NCI-H187 treated with DMSO at 0.1 percent for 48 hours (cell line): Measurements from ENCODE around the gene CERT1.
A peak's percentile ranks its signal among the peaks of the same experiment; 100 is the strongest.
"Not testable (repeated sequence)": the region's sequence is repeated elsewhere in the genome, so short reads cannot be mapped to it uniquely, and the experiment has no call there.

Source experiments
- DNase-seq: peaks from one replicate; lab custom pipeline; 2025; lab: John Stamatoyannopoulos, UW

CERT1 gene, protein sequence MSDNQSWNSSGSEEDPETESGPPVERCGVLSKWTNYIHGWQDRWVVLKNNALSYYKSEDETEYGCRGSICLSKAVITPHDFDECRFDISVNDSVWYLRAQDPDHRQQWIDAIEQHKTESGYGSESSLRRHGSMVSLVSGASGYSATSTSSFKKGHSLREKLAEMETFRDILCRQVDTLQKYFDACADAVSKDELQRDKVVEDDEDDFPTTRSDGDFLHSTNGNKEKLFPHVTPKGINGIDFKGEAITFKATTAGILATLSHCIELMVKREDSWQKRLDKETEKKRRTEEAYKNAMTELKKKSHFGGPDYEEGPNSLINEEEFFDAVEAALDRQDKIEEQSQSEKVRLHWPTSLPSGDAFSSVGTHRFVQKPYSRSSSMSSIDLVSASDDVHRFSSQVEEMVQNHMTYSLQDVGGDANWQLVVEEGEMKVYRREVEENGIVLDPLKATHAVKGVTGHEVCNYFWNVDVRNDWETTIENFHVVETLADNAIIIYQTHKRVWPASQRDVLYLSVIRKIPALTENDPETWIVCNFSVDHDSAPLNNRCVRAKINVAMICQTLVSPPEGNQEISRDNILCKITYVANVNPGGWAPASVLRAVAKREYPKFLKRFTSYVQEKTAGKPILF

DNA sequence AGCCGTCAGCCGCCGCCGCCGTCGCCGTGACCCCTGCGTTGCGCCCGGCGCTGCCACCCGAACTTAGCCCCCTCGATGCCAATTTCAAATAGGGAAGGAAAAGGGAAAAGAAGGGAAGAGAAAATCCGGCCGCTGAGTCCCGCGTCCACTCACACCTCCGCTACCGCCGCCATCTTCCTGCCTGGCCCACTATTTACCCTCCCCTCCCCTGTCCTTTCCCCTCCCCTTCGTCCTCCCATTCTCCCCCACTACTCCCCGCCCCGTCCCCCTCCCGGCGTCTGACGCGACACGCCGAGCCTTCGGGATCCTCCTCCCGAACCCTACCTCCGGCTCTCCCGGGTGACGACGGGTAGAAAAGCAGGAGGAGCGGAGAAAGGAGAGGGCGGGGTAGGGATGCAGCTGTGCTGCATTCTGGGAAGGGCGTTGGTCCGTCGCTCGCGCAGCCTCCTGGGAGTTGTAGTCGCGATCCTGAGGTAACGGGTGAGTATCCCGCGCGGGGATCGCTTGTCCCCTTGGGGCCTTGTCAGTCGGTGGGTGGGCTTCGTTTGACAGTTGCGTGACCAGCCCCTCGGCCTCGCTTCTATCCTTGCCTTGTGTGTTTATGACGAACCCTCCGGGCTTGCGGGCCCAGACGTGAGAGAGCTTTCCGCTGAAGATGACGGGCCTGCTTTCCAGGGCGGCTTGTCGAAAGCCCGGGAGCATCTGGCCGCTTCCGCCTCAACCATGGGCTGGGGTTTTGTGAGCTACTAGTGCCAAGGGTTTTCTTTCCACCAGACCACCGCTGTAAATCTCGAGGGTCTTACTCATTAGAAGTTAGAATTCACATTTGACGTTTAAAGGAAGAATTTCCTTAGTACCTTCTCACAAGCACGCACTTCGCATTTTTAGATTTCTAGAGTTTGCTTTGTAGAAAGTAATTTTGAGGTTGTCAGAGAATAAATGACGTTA is at the start of gene CERT1, which contains the start of gene POLK:
Gene CERT1, minus strand, starts transcription at position 195 of the 948 bp plus-strand sequence. CDS start 422 bp downstream, outside the sequence.
Gene POLK, plus strand, starts transcription at position 457 of the 948 bp plus-strand sequence.
- peak; percentile 94 for DNase-seq

DNA sequence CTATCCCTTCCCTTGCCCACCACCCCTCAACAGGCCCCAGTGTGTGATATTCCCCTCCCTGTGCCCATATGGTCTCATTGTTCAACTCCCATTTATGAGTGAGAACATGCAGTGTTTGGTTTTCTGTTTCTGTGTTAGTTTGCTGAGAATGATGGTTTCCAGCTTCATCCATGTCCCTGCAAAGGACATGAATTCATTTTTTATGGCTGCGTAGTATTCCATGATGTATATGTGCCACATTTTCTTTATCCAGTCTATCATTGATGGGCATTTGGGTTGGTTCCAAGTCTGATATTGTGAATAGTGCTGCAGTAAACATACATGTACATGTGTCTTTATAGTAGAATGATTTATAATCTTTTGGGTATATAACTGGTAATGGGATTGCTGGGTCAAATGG is 49.2 kb upstream of the CERT1 start:
- not testable (repeated sequence) for DNase-seq

DNA sequence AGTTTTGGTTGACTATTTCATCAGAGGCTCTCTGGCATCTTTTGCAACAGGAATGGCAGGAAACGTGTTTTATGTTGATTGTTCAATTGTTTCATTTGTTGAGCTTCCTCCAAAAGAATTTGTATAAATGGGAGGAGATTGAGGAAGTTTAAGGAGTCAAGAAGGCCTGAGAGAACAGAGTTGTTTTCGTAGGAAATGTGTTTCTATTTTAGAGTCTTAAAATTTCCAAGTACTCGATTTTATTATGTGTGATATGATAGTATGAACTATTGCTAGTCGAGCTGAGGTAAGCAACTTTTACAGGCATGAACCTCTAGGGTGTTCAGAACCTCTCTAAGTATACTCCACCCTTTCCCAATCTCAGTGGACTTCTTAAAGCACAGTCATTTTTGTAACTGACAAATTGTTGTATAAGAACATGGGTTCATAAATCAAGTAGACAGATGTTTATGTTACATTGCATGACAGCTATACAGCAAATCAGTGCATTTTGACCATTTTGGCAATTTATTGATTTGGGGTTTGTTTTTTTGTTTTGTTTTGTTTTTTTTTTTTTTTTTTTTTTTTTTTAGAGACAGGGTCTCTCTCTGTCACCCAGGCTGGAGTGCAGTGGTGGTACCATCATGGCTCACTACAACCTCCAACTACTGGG is 47.7 kb upstream of the CERT1 start:
- no peak for DNase-seq

DNA sequence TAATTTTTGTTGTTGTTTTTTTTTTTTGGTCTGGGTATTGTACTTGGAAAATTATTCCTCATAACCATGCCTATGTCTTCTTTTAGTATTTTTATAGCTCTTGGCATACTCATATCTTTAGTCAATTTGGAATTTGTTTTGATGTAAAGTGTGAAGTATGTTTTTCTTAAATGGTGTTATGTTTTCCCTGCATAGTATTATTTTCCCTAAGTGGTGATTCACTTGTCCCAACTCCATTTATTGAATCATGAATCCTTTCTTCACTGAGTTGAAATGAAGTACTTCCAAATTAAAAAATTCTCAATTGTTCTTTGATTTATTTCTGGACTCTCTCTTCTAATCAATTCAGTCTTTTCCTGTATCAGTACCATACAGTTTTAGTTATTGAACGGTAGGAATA is 46.8 kb upstream of the CERT1 start:
- no peak for DNase-seq

DNA sequence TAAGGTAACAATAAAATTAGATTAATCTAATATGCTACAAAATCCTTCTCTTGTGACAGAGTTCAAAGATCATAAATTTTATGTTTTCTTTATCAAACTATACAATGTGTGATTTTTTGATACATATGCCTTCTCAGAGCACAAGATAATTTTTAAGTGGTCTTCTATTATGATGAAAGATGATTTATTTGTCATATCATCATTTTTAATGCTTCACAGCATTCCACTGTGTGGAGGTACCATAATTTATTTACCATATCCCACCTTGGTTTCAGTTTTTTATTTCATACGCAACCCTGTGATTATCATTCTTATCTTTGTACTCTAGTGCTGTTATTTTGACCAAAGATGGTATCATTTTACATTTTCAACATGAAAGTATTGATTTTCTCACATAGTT is 41.9 kb upstream of the CERT1 start:
- DNase-seq: no peak

DNA sequence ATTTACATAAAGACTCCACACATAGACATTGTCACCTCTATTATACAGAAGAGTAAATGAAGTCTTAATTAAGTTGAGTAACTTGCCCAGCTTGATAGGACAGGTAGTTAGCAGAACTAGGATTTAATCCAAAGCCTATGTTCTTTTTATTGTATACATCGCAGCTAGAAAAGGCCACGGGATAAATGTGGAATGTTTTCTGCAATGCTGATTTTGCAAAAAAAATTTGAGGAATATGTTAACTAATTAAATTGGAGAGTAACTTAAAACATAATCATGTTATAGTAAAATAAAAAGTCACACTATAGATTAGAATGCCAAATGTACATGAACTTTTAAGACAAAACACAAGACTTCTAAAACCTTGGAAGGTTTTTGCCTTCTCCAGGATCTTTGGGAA is 41.3 kb upstream of the CERT1 start:
- DNase-seq: no peak

DNA sequence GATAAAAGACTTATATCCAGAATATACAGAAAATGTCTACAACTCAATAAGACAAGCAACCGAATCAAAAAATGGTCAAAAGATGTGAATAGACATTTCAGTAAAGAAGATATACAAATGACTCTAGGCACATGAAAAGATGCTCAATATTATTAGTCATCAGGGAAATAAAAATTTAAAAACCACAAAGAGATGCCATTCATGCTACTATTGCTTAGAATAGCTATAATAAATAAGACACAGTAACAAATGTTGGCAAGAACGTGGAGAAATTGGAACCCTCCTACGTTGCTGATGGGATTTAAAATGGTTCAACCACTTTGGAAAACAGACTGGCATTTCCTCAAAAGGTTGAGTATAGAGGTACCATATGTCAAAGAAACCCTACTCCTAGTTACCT is 40.0 kb upstream of the CERT1 start:
- DNase-seq: no peak

DNA sequence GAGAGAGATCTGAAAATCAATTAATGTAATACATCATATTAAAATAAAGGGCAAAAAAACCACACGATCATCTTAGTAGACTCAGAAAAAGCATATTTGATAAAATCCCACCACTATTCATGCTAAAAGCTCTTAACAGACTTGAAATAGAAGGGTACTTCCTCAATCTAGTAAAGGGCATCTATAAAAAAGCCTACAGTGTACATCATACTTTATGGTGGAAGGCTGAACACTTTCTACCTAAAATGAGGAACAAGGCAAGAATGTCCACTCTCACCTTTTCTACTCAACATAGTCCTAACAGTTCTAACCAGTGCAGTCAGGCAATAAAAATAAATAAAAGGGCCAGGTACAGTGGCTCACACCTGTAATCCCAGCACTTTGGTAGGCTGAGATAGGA is 39.2 kb upstream of the CERT1 start:
- no peak for DNase-seq

DNA sequence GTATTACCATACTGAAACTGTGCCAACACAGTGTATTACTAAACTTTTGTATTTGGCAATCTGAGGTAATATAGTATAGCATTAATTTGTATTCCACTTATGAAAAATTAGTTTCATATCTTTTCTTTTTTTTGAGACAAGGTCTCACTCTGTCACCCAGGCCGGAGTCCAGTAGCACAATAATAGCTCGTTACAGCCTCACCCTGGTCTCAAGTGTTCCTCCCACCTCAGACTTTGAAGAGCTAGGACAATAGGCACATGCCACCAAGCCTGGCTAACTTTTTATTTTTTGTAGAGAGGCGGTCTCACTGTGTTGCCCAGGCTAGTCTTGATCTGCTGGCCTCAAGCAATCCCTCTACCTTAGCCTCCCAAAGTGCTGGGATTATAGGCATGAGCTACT is 36.4 kb upstream of the CERT1 start:
- DNase-seq: no peak

DNA sequence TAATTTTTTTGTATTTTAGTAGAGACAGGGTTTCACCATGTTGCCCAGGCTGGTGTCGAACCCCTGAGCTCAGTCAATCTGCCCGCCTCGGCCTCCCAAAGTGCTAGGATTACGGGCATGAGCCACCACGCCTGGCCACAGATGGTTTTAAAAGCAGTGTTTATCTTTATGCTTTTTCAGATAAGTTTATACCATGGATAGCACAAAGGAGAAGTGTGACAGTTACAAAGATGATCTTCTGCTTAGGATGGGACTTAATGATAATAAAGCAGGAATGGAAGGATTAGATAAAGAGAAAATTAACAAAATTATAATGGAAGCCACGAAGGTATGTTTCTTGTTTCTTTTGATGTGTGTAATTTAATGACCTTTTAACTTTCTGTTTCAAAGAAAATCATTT is 35.4 kb upstream of the CERT1 start:
- no peak for DNase-seq

DNA sequence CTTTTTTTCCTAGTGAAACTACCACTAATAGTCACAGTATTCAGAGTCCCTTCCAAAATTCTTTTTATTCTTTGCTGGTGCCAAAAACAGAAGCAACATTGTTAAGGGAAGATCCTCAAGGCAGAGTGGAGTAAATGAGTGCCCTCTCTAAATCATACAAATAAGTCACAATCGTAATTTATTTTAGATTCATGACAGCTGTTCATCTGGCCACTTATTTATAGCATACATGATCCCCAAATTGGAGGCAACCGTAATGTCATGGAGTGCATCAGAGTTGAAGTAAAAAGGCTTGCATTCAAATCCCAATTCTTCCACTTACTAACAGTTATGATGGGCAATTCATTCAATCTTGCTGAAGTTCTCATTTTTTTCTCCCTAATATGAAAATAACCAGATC is 33.7 kb upstream of the CERT1 start:
- DNase-seq: no peak

DNA sequence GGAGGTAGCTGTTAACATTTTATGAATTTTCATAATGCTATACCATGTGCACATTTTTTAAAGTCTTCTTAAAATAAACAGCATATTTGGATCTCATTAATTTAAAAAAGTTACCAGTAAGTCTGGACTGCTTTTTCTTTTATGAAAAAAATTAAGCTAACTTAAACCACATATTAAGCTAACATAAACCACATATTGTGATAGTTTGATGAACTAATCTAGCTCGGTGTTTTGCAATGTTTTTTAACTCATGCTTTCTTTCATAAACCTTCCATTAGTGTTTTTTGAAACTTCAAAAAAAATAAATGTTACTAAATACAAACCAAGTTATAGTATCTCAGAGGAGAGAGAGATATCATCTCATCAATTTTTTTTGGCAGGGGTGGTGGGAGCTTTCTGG is 26.8 kb upstream of the CERT1 start:
- DNase-seq: no peak

DNA sequence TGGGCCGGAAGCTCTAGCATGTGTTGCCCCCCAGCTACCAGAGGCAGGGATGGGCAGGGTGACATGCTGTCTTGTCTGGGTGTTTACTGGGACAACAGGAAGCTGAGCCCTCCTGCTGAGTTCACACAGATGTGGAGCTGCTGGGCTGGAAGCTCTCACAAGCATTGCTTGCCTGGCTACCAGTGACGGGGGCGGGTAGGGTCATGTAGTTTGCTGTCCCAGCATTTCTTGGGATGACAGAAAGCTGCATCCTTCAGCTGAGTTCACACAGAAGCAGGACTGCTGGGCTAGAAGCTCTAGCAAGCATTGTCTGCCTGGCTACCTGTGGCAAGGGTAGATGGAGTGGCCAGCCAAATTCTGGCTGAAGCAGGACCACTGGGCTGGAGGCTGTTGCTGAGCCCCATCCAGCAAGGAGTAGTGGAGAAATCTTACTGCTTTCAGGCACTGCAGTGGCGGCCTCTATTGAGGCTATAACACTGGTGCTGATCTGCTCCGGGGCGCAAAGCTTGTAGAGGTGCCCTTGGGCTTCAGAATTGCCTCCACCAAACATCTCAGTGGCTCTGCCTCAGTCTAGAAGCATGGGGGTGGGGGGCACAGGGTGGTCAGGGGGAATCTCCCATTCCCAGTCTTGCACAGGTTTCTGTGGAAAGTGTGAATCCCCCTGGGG is 25.4 kb upstream of the CERT1 start:
- no peak for DNase-seq

DNA sequence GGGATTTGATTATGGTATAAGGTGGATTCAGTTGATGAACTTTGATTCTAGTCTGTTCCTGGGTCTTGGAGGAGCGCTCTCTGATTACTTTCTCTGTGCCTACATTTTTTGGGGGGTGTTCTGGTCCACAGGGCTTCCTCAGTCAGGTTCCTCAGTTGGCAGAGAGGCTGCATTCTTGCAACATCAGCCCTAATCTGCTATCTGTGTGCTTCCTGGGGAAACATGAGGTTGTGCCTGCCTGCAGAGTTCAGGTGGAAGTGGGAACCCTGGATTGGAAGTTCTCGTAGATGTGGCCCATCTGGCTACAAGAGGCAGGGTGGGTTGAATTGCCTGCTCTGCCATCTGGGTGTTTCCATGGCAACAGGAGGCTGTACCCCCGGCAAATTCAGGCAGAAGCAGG is 24.7 kb upstream of the CERT1 start:
- no peak for DNase-seq

DNA sequence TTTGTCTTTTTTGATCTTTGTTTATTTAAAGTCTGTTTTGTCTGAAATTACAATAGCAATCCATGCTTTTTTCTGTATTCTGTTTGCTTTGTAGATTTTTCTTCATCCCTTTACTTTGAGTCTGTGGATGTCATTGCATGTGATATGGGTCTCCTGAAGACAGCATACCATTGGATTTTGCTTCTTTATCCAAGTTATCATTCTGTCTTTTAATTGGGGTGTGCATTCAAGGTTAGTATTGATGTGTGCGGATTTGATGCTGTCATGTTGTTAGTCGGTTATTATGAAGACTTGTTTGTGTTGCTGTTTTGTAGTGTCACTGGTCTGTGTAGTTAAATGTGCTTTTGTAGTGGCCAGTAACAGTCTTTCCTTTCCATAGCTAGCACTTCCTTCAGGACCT is 23.3 kb upstream of the CERT1 start:
- DNase-seq: no peak

DNA sequence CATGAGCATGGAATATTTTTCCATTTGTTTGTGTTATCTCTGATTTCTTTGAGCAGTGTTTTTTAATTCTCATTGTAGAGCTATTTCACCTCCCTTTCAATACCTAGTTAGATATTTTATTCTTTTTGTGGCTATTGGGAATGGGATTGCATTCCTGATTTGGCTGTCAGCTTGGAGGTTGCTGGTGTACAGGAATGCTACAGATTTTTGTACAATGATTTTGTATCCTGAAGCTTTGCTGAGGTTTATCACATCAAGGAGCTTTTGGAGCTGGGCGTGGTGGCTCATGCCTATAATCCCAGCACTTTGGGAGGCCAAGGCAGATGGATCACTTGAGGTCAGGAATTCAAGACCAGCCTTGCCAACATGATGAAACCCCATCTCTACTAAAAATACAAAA is 22.3 kb upstream of the CERT1 start:
- not testable (repeated sequence) for DNase-seq

DNA sequence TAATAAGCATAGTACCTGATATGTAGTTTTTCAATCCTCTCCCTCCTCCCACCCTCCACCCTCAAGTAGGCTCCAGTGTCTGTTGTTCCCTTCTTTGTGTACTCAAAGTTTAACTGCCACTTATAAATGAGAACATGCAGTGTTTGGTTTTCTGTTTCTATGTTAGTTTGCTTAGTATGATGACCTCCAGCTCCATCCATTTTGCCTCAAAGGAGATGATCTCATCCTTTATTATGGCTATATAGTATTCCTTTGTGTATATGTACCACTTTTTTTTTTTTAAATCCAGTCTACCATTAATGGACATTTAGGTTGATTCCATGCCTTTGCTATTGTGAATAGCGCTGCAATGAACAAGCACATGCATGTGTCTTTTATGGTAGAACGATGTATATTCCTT is 20.8 kb upstream of the CERT1 start:
- DNase-seq: no peak

DNA sequence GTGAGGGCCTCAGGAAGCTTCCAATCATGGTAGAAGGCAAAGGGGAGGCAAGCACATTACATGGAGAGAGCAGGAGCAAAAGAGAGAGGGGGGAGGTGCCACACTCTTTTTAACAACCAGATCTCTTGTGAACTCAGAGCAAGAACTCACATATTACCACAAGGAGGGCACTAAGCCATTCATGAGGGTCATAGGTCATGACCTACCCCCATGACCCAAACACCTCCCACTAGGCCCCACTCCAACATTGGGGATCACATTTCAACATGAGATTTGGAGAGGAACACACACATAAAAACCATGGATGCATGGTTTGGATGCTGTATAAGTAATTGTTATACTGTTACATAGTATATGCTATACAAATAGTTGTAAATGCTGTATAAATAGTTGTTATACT is 17.8 kb upstream of the CERT1 start:
- no peak for DNase-seq

DNA sequence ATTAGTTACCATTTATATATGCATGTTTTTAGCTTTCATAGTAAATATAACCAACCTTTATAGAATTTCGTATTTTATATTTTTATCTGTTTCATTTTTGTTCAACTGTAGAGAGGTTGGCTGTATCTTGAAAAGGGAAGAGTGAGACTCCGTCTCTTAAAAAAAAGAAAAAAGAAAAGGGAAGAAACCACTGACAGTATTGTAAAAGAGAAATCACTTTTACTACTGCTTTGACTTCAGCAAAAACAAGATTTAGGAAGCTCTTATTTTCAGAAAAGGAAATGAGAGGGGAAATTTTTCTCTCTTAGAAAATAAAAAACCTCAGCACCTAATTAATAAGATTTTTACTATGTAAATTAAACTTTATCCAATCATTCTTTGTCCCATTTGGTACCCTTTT is 14.6 kb upstream of the CERT1 start:
- DNase-seq: no peak

DNA sequence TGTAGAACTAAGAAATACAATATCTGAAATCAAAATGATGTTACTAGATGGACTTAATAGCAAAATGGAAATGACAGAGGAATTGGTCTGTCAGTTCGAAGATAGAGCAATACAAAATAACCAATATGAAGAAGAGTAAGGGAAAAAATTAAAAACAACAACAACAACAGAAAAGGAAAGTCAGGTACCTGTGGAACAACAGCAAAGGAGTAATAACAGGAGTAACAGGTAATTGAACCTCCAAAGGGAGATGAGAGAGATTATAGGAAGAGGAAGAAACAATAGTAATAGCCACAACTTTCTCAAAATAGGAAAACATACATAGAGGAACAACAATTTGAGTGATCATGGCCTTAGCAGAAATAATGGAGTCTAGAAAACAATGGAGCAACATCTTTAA is 13.9 kb upstream of the CERT1 start:
- no peak for DNase-seq

DNA sequence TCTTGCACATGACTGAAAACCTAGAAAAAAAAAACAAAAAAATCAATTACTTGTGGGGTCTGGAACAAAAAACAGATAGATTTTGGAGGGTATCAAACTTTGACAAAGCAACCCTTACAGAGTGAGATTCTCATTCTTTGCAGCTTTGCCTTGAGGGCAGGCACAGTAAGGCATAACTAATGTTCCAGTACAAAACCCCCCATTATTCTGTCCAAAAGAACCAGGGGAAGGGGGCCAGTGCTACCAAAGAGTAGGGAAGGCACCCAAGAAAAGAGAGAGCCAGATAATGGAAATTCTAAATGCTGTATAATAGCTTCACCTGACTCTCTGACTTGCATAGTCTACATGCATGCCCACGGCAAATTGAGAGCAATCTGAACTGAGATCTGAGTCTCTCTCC is 13.2 kb upstream of the CERT1 start:
- DNase-seq: no peak

DNA sequence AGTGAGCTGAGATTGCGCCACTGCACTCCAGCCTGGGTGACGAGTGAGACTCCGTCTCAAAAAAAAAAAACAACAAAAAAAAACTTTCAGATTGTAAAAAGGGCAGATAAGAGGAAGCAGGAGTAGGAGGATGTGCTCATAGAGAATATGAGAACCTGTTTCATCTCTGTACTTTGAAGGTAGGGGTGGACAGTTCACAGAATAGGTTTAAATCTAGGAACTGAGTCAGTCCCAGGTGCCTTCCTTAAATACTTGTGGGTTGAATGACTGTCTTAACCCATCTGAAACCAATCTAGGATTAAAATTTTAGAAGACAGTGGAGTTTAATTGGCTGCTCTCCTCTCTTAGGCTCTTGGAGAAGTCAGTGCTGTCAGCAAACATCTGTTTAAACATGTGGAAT is 12.6 kb upstream of the CERT1 start:
- DNase-seq: no peak
